OCI-LY3 (cell line): ENCODE measurements around the gene ERBB2.
A peak's percentile ranks its signal among the peaks of the same experiment; 100 is the strongest.

Experiments used
- H2AFZ ChIP-seq: fragments of 200-600, 300-600 bp; shearing (Covaris generic); 2 replicates; pipeline ENCODE4 v1.6.0; 2014; ENCODE audit warnings: antibody characterized with exemption, low read depth, low read length
- H3K27ac ChIP-seq: fragments of 200-600, 300-600 bp; sonication (generic); 2 replicates; pipeline ENCODE4 v1.5.1; 2014; ENCODE audit warnings: mild to moderate bottlenecking, low read length, moderate library complexity, mixed read lengths
- H3K27me3 ChIP-seq: fragments of 200-600, 300-600 bp; sonication (generic); 2 replicates; pipeline ENCODE4 v1.6.1; 2014; ENCODE audit warnings: low read depth, low read length, mixed read lengths
- H3K36me3 ChIP-seq: fragments of 200-600, 300-600 bp; sonication (generic); replicated peaks from 2 replicates; pipeline ENCODE3; 2014; ENCODE audit warnings: low read depth, low read length, mixed read lengths
- H3K4me1 ChIP-seq: fragments of 300-600, 200-600 bp; sonication (generic); 2 replicates; pipeline ENCODE4 v1.6.1; 2014; ENCODE audit warnings: low read length, mixed read lengths
- H3K4me2 ChIP-seq: fragments of 200-600, 300-600 bp; sonication (generic); 2 replicates; pipeline ENCODE4 v1.6.1; 2014; ENCODE audit warnings: low read length, mixed read lengths
- H3K4me3 ChIP-seq: fragments of 300-600, 200-600 bp; sonication (generic); 2 replicates; pipeline ENCODE4 v1.5.1; 2014; ENCODE audit warnings: antibody characterized with exemption, mild to moderate bottlenecking, low read length, moderate library complexity
- H3K79me2 ChIP-seq: fragments of 300-600, 200-600 bp; shearing (Covaris generic); 2 replicates; pipeline ENCODE4 v1.6.1; 2014; ENCODE audit warnings: mild to moderate bottlenecking, low read length, mixed read lengths
- H3K9ac ChIP-seq: fragments of 300-600, 200-600 bp; shearing (Covaris generic); 2 replicates; pipeline ENCODE4 v1.6.0; 2014; ENCODE audit warnings: mild to moderate bottlenecking, low read length, moderate library complexity
- H3K9me3 ChIP-seq: fragments of 200-600, 300-600 bp; shearing (Covaris generic); 2 replicates; pipeline ENCODE4 v1.6.1; 2014; ENCODE audit warnings: low read length, mixed read lengths; ENCODE audit not compliant: insufficient read depth
- H4K20me1 ChIP-seq: fragments of 200-600, 300-600 bp; sonication (generic); 2 replicates; pipeline ENCODE4 v1.6.1; 2016; ENCODE audit warnings: low read length, mixed read lengths; ENCODE audit not compliant: insufficient read depth
- CTCF ChIP-seq: fragments of 200-600, 300-600 bp; sonication (generic); IDR thresholded peaks from 2 replicates; pipeline ENCODE4 v1.5.1; 2014; ENCODE audit warnings: antibody characterized with exemption, low read length, low read depth
- EZH2phosphoT487 ChIP-seq: fragments of 200-600 bp; shearing (Covaris generic); IDR thresholded peaks from 2 replicates; pipeline ENCODE4 v1.6.1; 2018; ENCODE audit warnings: antibody characterized with exemption, mixed run types, low read depth

ERBB2 gene

GRCh38 chr17:39757931-39758873, 58.3 kb downstream of the ERBB2 start:
- TF ChIP-seq CTCF (no peak), EZH2phosphoT487 (no peak)
- no peak overlapping the region for H2AFZ ChIP-seq
- peaks cover 26% of the 10 kb centered on the region for H3K36me3 ChIP-seq
- no peaks in the 10 kb centered on the region for H4K20me1 ChIP-seq
- peaks cover 60% of the 10 kb centered on the region for H3K4me1 ChIP-seq
- no peaks in the 10 kb centered on the region; the same call in 1 of the 2 replicates for H3K9me3 ChIP-seq
- no peaks in the 10 kb centered on the region for H3K27me3 ChIP-seq
- H3K4me2 ChIP-seq: peak overlapping the region; percentile 92
- no peak overlapping the region for H3K4me3 ChIP-seq
- H3K9ac ChIP-seq: peak overlapping the region; percentile 99
- H3K79me2 ChIP-seq: peaks cover 48% of the 10 kb centered on the region
- H3K27ac ChIP-seq: peak overlapping the region; percentile 97

GRCh38 chr17:39759204-39759603, 59.3 kb downstream of the ERBB2 start:
- Histone ChIP-seq H3K36me3 (peaks cover 33% of the 10 kb centered on the region), H3K4me3 (peak overlapping the region; percentile 38), H3K27ac (peak overlapping the region; percentile 97), H3K9me3 (no peaks in the 10 kb centered on the region; the same call in 1 of the 2 replicates), H3K4me2 (peak overlapping the region; percentile 92), H3K9ac (peak overlapping the region; percentile 99), H3K27me3 (no peaks in the 10 kb centered on the region), H2AFZ (no peak overlapping the region), H3K4me1 (peaks cover 55% of the 10 kb centered on the region), H4K20me1 (no peaks in the 10 kb centered on the region), H3K79me2 (peaks cover 57% of the 10 kb centered on the region)
- TF ChIP-seq EZH2phosphoT487 (no peak), CTCF (no peak)

GRCh38 chr17:39761861-39762496, 62.1 kb downstream of the ERBB2 start:
- TF ChIP-seq EZH2phosphoT487 (no peak), CTCF (no peak)
- H4K20me1 ChIP-seq: peaks cover 11% of the 10 kb centered on the region; the same call in 1 of the 2 replicates
- no peak overlapping the region for H3K27ac ChIP-seq
- no peak overlapping the region for H3K4me3 ChIP-seq
- H3K9ac ChIP-seq: no peak overlapping the region
- peaks cover 41% of the 10 kb centered on the region for H3K4me1 ChIP-seq
- H3K27me3 ChIP-seq: no peaks in the 10 kb centered on the region
- no peaks in the 10 kb centered on the region; the same call in 1 of the 2 replicates for H3K9me3 ChIP-seq
- peaks cover 84% of the 10 kb centered on the region for H3K79me2 ChIP-seq
- no peak overlapping the region for H2AFZ ChIP-seq
- peaks cover 60% of the 10 kb centered on the region for H3K36me3 ChIP-seq
- H3K4me2 ChIP-seq: no peak overlapping the region
